Chondrocyte (in vitro differentiated cells): Measurements from ENCODE around the gene GALNT9. TPM values are rescaled to one million over a fixed set of nuclear protein-coding genes. Genes with fewer than 3 reads are reported as not detected.

ENCODE experiments used
- DNase-seq: peaks from one replicate; pipeline ENCODE4 v3.0.0; 2021; ENCODE audit warnings: mixed read lengths, low spot score
- H3K27ac Mint-ChIP-seq: one replicate; pipeline ENCODE4 v1.8.0; 2021; ENCODE audit warnings: mild to moderate bottlenecking, moderate library complexity, mixed read lengths; ENCODE audit not compliant: unreplicated experiment
- H3K27me3 Mint-ChIP-seq: 2 replicates; pipeline ENCODE4 v1.8.0; 2021; ENCODE audit warnings: low read depth, mixed read lengths
- H3K36me3 Mint-ChIP-seq: 2 replicates; pipeline ENCODE4 v1.8.0; 2021; ENCODE audit warnings: low read depth, mixed read lengths
- H3K4me1 Mint-ChIP-seq: 2 replicates; pipeline ENCODE4 v1.8.0; 2021; ENCODE audit warnings: low read depth, mild to moderate bottlenecking, mixed read lengths
- H3K4me3 Mint-ChIP-seq: one replicate; pipeline ENCODE4 v1.8.0; 2021; ENCODE audit warnings: mild to moderate bottlenecking, moderate library complexity, mixed read lengths; ENCODE audit not compliant: unreplicated experiment
- H3K9me3 Mint-ChIP-seq: 2 replicates; pipeline ENCODE4 v1.8.0; 2021; ENCODE audit warnings: low read depth, mixed read lengths
- CTCF ChIP-seq: fragments of 200-600 bp; sonication (generic); IDR thresholded peaks from 2 replicates; pipeline ENCODE4 v1.5.0; 2021; ENCODE audit warnings: antibody characterized with exemption, mild to moderate bottlenecking, moderate library complexity
- total RNA-seq: library from RNA; stranded (reverse); gene quantifications from 3 replicates; pipeline ENCODE4 v1.2.1, GENCODE V29; 2021

The GALNT9 gene
- total RNA-seq, 1 donor from 2014 or later, result not detected

DNA sequence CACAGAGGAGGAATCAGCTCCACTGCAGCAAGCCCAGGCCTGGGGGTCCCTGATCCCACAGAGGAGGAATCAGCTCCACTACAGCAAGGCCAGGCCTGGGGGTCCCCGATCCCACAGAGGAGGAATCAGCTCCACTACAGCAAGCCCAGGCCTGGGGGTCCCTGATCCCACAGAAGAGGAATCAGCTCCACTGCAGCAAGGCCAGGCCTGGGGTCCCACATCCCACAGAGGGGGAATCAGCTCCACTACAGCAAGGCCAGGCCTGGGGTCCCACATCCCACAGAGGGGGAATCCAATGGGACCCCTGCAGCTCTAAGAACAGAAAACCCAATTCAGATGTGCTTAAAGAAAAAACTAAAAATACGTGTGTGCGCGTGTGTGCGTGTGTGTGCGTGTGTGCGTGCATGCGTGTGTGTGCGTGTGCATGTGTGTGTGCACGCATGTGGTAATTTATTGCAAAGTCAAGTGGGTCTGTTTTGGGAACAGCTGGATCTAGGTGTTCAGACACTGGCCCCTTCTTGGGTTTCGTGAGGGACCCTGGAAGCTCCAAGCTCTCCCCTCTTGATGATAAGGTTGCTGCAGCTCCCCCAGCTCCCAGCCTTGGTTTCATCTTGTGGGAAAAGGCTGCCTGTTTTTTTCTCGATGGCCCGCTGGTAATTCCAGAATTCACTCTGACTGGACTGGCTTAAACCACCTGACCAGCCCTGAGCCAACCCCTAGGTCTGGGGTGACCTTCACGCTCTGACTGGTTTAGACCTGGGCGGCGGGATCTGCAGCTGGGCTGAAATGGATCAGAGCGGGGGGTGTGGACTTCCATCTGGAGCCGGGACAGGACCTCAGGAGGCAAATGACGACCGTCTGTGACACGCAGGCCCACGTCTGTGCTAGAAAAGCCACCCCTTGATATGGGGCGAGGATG is 47.1 kb downstream of the GALNT9 start:
- no peak overlapping the region for H3K27ac Mint-ChIP-seq
- TF ChIP-seq CTCF, result no peak
- H3K36me3 Mint-ChIP-seq, result no peaks in the 10 kb centered on the region
- peaks cover 3% of the 10 kb centered on the region for H3K4me1 Mint-ChIP-seq
- no peaks in the 10 kb centered on the region for H3K9me3 Mint-ChIP-seq
- H3K4me3 Mint-ChIP-seq, result no peak overlapping the region
- H3K27me3 Mint-ChIP-seq, result peaks cover 16% of the 10 kb centered on the region
- DNase-seq, result peak; percentile 73

GRCh38 chr12:132281038-132281437 is 48.4 kb downstream of the GALNT9 start:
- H3K4me3 Mint-ChIP-seq, result no peak overlapping the region

GRCh38 chr12:132280406-132280805 is 49.0 kb downstream of the GALNT9 start:
- Mint-ChIP-seq H3K36me3 (no peaks in the 10 kb centered on the region), H3K4me3 (no peak overlapping the region), H3K27ac (no peak overlapping the region), H3K9me3 (no peaks in the 10 kb centered on the region), H3K27me3 (peaks cover 29% of the 10 kb centered on the region), H3K4me1 (no peaks in the 10 kb centered on the region)
- TF ChIP-seq CTCF, result no peak
- DNase-seq, result peak; percentile 85

More at GRCh38 chr12:132281038-132281437, 48.4 kb downstream of the GALNT9 start:
- peak; percentile 74 for DNase-seq
- Mint-ChIP-seq H3K27ac (no peak overlapping the region), H3K9me3 (no peaks in the 10 kb centered on the region), H3K36me3 (no peaks in the 10 kb centered on the region), H3K4me1 (no peaks in the 10 kb centered on the region), H3K27me3 (peaks cover 26% of the 10 kb centered on the region)
- TF ChIP-seq CTCF, result no peak

- Mint-ChIP-seq H3K9me3 (no peaks in the 10 kb centered on the region), H3K27ac (no peak overlapping the region), H3K4me3 (no peak overlapping the region), H3K27me3 (peaks cover 33% of the 10 kb centered on the region), H3K36me3 (no peaks in the 10 kb centered on the region), H3K4me1 (no peaks in the 10 kb centered on the region)
- TF ChIP-seq CTCF, result no peak
- no peak for DNase-seq
These were observed 49.5 kb downstream of the GALNT9 start for GRCh38 chr12:132279930-132280329.

- no peak for TF ChIP-seq CTCF
- Mint-ChIP-seq H3K9me3 (no peaks in the 10 kb centered on the region), H3K27ac (no peak overlapping the region), H3K27me3 (peaks cover 39% of the 10 kb centered on the region), H3K36me3 (no peaks in the 10 kb centered on the region), H3K4me3 (no peak overlapping the region), H3K4me1 (peaks cover 2% of the 10 kb centered on the region)
- DNase-seq, result peak; percentile 72
These were observed 50.1 kb downstream of the GALNT9 start for GRCh38 chr12:132279184-132279889.
